Neural cell (in vitro differentiated cells): ENCODE data around the gene ZNF358. TPM values are rescaled to one million over a fixed set of nuclear protein-coding genes. Genes with fewer than 3 reads are reported as not detected.

Source experiments
- H2AFZ ChIP-seq: fragments of 200-600, 300-800 bp; sonication (generic), shearing (Covaris generic); 2 replicates; pipeline ENCODE4 v1.6.0; 2014; ENCODE audit warnings: low read depth, mild to moderate bottlenecking, antibody characterized with exemption, low read length, moderate library complexity
- H3F3A ChIP-seq: fragments of 200-600 bp; shearing (Covaris generic); 2 replicates; pipeline ENCODE4 v1.6.1; 2016; ENCODE audit warnings: mild to moderate bottlenecking, moderate library complexity, mixed read lengths, antibody characterized with exemption, low read length; ENCODE audit not compliant: insufficient read depth, poor library complexity, severe bottlenecking
- H3K27ac ChIP-seq: fragments of 200-600, 300-800 bp; sonication (generic), shearing (Covaris generic); 2 replicates; pipeline ENCODE4 v1.5.1; 2014; ENCODE audit warnings: mild to moderate bottlenecking, low read length, moderate library complexity
- H3K27me3 ChIP-seq: fragments of 300-800, 200-600 bp; sonication (generic), shearing (Covaris generic); 2 replicates; pipeline ENCODE4 v1.6.0; 2014; ENCODE audit warnings: mild to moderate bottlenecking, low read depth, low read length, moderate library complexity; ENCODE audit not compliant: insufficient read depth
- H3K36me3 ChIP-seq: fragments of 300-800, 200-600 bp; sonication (generic), shearing (Covaris generic); 2 replicates; pipeline ENCODE4 v1.5.1; 2014; ENCODE audit warnings: mild to moderate bottlenecking, antibody characterized with exemption, low read length, moderate library complexity; ENCODE audit not compliant: insufficient read depth
- H3K4me2 ChIP-seq: fragments of 300-800, 200-600 bp; sonication (generic), shearing (Covaris generic); 2 replicates; pipeline ENCODE4 v1.6.0; 2014; ENCODE audit warnings: mild to moderate bottlenecking, low read length
- H3K4me3 ChIP-seq: fragments of 300-800, 200-600 bp; sonication (generic), shearing (Covaris generic); 2 replicates; pipeline ENCODE4 v1.5.1; 2014; ENCODE audit warnings: mild to moderate bottlenecking, low read length, moderate library complexity
- H3K79me2 ChIP-seq: fragments of 200-600 bp; shearing (Covaris generic); replicated peaks from 2 replicates; pipeline ENCODE4 v1.6.0; 2014; ENCODE audit warnings: mild to moderate bottlenecking, low read length, moderate library complexity; ENCODE audit not compliant: insufficient read depth
- H3K9ac ChIP-seq: fragments of 300-800, 200-600 bp; sonication (generic), shearing (Covaris generic); 2 replicates; pipeline ENCODE4 v1.6.1; 2016; ENCODE audit warnings: mild to moderate bottlenecking, low read length, mixed read lengths
- H3K9me2 ChIP-seq: fragments of 200-600 bp; shearing (Covaris generic); 2 replicates; pipeline ENCODE4 v1.6.1; 2016; ENCODE audit warnings: mild to moderate bottlenecking, low read length, mixed read lengths; ENCODE audit not compliant: insufficient read depth
- H3K9me3 ChIP-seq: fragments of 200-600, 300-800 bp; sonication (generic), shearing (Covaris generic); 2 replicates; pipeline ENCODE4 v1.6.1; 2016; ENCODE audit warnings: mild to moderate bottlenecking, mixed run types, low read length, moderate library complexity, mixed read lengths
- H4K20me1 ChIP-seq: fragments of 200-600 bp; shearing (Covaris generic); 2 replicates; pipeline ENCODE4 v1.6.1; 2016; ENCODE audit warnings: mild to moderate bottlenecking, mixed run types; ENCODE audit not compliant: insufficient read depth
- CTCF ChIP-seq: fragments of 450-650 bp; IDR thresholded peaks from 2 replicates; pipeline ENCODE4 v1.5.1; 2014; ENCODE audit warnings: antibody characterized with exemption, mild to moderate bottlenecking, moderate library complexity; ENCODE audit not compliant: poor library complexity, severe bottlenecking
- EP300 ChIP-seq: fragments of 450-650 bp; conservative IDR thresholded peaks from 2 replicates; pipeline ENCODE4 v1.6.1; 2014; ENCODE audit warnings: antibody characterized with exemption, mild to moderate bottlenecking, moderate library complexity; ENCODE audit not compliant: poor library complexity, severe bottlenecking
- EZH2 ChIP-seq: fragments of 200-600, 300-800 bp; shearing (Covaris generic), sonication (generic); IDR thresholded peaks from 2 replicates; pipeline ENCODE4 v1.6.1; 2014; ENCODE audit warnings: antibody characterized with exemption, low read length, borderline replicate concordance, mild to moderate bottlenecking; ENCODE audit not compliant: insufficient read depth, poor library complexity, severe bottlenecking
- MXI1 ChIP-seq: fragments of 450-650 bp; conservative IDR thresholded peaks from 2 replicates; pipeline ENCODE4 v1.6.1; 2014; ENCODE audit warnings: antibody characterized with exemption, mild to moderate bottlenecking; ENCODE audit not compliant: poor library complexity, severe bottlenecking
- POLR2AphosphoS5 ChIP-seq: IDR thresholded peaks from 2 replicates; pipeline ENCODE4 v1.6.1; 2012
- RAD21 ChIP-seq: fragments of 450-650 bp; conservative IDR thresholded peaks from 2 replicates; pipeline ENCODE4 v1.6.1; 2014; ENCODE audit warnings: antibody characterized with exemption, mild to moderate bottlenecking, moderate library complexity
- REST ChIP-seq: IDR thresholded peaks from 2 replicates; pipeline ENCODE4 v1.6.1; 2012; ENCODE audit warnings: borderline replicate concordance
- SMC3 ChIP-seq: fragments of 450-650 bp; conservative IDR thresholded peaks from 2 replicates; pipeline ENCODE4 v1.6.1; 2014; ENCODE audit warnings: antibody characterized with exemption, mild to moderate bottlenecking, moderate library complexity; ENCODE audit not compliant: poor library complexity
- TAF1 ChIP-seq: IDR thresholded peaks from 2 replicates; pipeline ENCODE4 v1.6.1; 2012; ENCODE audit warnings: low read depth
- polyA plus RNA-seq: library from polyadenylated mRNA; depleted of rRNA; stranded (reverse); fragments of >200 nt; gene quantifications from 2 replicates; pipeline ENCODE4 v1.2.3, GENCODE V29; 2014

ZNF358 gene
- polyA plus RNA-seq, 1 donor from 2014 or later: 22.0 TPM

GRCh38 chr19:7528192-7528519, 12.3 kb downstream of the ZNF358 start:
- no peaks in the 10 kb centered on the region for H3K36me3 ChIP-seq
- TF ChIP-seq EP300 (no peak), POLR2AphosphoS5 (no peak), CTCF (no peak), TAF1 (no peak), SMC3 (no peak), REST (no peak), EZH2 (no peak), RAD21 (no peak), MXI1 (no peak)
- H3K9me3 ChIP-seq: no peaks in the 10 kb centered on the region
- H4K20me1 ChIP-seq: no peaks in the 10 kb centered on the region
- no peaks in the 10 kb centered on the region for H3K27me3 ChIP-seq
- H3K4me3 ChIP-seq: no peak overlapping the region
- no peak overlapping the region for H2AFZ ChIP-seq
- no peak overlapping the region for H3K9ac ChIP-seq
- H3K4me2 ChIP-seq: no peak overlapping the region
- no peaks in the 10 kb centered on the region for H3K79me2 ChIP-seq
- no peaks in the 10 kb centered on the region for H3F3A ChIP-seq
- H3K27ac ChIP-seq: no peak overlapping the region
- H3K9me2 ChIP-seq: no peaks in the 10 kb centered on the region

DNA sequence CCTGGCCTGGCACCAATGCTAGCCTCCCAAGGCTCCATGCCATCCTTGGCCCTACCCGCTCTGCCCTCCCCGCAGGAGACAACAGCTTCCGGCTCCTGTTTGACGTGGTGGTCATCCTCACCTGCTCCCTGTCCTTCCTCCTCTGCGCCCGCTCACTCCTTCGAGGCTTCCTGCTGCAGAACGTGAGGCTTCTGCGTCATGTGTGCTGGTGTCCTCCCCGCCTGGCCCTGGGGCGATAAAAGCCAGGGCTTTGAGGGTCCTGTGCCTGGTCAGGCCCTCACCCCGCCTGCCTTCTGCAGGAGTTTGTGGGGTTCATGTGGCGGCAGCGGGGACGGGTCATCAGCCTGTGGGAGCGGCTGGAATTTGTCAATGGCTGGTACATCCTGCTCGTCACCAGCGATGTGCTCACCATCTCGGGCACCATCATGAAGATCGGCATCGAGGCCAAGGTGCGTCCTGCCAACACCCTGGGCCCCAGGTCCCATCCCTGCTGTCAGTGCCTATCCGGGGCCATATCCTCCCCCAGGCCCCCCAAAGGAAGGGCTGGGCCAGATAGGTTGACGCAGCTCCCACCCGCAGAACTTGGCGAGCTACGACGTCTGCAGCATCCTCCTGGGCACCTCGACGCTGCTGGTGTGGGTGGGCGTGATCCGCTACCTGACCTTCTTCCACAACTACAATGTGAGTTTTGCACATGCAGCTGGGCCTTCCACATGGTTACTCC, 12.8 kb downstream of the ZNF358 start:
- Histone ChIP-seq H3K4me2 (no peak overlapping the region), H3K4me3 (no peak overlapping the region), H3K9me2 (no peaks in the 10 kb centered on the region), H2AFZ (no peak overlapping the region), H3K36me3 (no peaks in the 10 kb centered on the region), H3K9me3 (no peaks in the 10 kb centered on the region), H3K79me2 (no peaks in the 10 kb centered on the region), H3F3A (no peaks in the 10 kb centered on the region), H3K27ac (no peak overlapping the region), H4K20me1 (no peaks in the 10 kb centered on the region), H3K9ac (no peak overlapping the region), H3K27me3 (no peaks in the 10 kb centered on the region)
- TF ChIP-seq EP300: no peak
- no peak for TF ChIP-seq CTCF
- TF ChIP-seq SMC3: no peak
- TF ChIP-seq POLR2AphosphoS5: no peak
- no peak for TF ChIP-seq EZH2
- TF ChIP-seq MXI1: no peak
- no peak for TF ChIP-seq TAF1
